ENCODE results near the gene TMEM214.

GRCh38 chr2:27003857-27004256 lies 28.9 kb upstream of the TMEM214 start:
- TF ChIP-seq GABPA (IDR thresholded peaks at IDR 0.05; ENCODE audit: low read depth) (no peak), POLR2AphosphoS5 (IDR thresholded peaks at IDR 0.05; ENCODE audit: low read depth) (no peak), SPI1 (IDR thresholded peaks at IDR 0.05; ENCODE audit: borderline replicate concordance, low read depth) (no peak)
- TF ChIP-seq, protein P1, sequence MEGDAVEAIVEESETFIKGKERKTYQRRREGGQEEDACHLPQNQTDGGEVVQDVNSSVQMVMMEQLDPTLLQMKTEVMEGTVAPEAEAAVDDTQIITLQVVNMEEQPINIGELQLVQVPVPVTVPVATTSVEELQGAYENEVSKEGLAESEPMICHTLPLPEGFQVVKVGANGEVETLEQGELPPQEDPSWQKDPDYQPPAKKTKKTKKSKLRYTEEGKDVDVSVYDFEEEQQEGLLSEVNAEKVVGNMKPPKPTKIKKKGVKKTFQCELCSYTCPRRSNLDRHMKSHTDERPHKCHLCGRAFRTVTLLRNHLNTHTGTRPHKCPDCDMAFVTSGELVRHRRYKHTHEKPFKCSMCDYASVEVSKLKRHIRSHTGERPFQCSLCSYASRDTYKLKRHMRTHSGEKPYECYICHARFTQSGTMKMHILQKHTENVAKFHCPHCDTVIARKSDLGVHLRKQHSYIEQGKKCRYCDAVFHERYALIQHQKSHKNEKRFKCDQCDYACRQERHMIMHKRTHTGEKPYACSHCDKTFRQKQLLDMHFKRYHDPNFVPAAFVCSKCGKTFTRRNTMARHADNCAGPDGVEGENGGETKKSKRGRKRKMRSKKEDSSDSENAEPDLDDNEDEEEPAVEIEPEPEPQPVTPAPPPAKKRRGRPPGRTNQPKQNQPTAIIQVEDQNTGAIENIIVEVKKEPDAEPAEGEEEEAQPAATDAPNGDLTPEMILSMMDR (IDR thresholded peaks at IDR 0.05; ENCODE audit: insufficient read depth, low read length), result no peak
- TF ChIP-seq, protein P2, sequence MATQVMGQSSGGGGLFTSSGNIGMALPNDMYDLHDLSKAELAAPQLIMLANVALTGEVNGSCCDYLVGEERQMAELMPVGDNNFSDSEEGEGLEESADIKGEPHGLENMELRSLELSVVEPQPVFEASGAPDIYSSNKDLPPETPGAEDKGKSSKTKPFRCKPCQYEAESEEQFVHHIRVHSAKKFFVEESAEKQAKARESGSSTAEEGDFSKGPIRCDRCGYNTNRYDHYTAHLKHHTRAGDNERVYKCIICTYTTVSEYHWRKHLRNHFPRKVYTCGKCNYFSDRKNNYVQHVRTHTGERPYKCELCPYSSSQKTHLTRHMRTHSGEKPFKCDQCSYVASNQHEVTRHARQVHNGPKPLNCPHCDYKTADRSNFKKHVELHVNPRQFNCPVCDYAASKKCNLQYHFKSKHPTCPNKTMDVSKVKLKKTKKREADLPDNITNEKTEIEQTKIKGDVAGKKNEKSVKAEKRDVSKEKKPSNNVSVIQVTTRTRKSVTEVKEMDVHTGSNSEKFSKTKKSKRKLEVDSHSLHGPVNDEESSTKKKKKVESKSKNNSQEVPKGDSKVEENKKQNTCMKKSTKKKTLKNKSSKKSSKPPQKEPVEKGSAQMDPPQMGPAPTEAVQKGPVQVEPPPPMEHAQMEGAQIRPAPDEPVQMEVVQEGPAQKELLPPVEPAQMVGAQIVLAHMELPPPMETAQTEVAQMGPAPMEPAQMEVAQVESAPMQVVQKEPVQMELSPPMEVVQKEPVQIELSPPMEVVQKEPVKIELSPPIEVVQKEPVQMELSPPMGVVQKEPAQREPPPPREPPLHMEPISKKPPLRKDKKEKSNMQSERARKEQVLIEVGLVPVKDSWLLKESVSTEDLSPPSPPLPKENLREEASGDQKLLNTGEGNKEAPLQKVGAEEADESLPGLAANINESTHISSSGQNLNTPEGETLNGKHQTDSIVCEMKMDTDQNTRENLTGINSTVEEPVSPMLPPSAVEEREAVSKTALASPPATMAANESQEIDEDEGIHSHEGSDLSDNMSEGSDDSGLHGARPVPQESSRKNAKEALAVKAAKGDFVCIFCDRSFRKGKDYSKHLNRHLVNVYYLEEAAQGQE (IDR thresholded peaks at IDR 0.05; ENCODE audit: insufficient replicate concordance, low read depth), result no peak

Measured in HL-60 (cell line).